MM.1S (cell line): ENCODE measurements around the gene BTBD18.

ENCODE experiments used
- DNase-seq: peaks from one replicate; pipeline ENCODE4 v3.0.0-alpha.2; 2015
- H2AFZ ChIP-seq: fragments of 300-600 bp; sonication (generic); 2 replicates; pipeline ENCODE4 v1.6.0; 2016; ENCODE audit warnings: antibody characterized with exemption, low read length
- H3F3A ChIP-seq: fragments of 300-600 bp; sonication (generic); 2 replicates; pipeline ENCODE4 v1.6.1; 2016; ENCODE audit warnings: mild to moderate bottlenecking, antibody characterized with exemption, low read length, moderate library complexity, mixed read lengths; ENCODE audit not compliant: insufficient read depth
- H3K27ac ChIP-seq: fragments of 300-600 bp; sonication (generic); 2 replicates; pipeline ENCODE4 v1.5.1; 2016; ENCODE audit warnings: mild to moderate bottlenecking, low read length
- H3K27me3 ChIP-seq: fragments of 300-600 bp; sonication (generic); replicated peaks from 2 replicates; pipeline ENCODE4 v1.6.0; 2016; ENCODE audit warnings: low read length; ENCODE audit not compliant: insufficient read depth
- H3K36me3 ChIP-seq: fragments of 300-600 bp; sonication (generic); replicated peaks from 2 replicates; pipeline ENCODE4 v1.6.1; 2016; ENCODE audit warnings: mild to moderate bottlenecking, low read length, mixed read lengths; ENCODE audit not compliant: insufficient read depth
- H3K4me1 ChIP-seq: fragments of 300-600 bp; sonication (generic); 2 replicates; pipeline ENCODE4 v1.6.1; 2016; ENCODE audit warnings: low read length, mixed read lengths
- H3K4me2 ChIP-seq: fragments of 300-600 bp; sonication (generic); 2 replicates; pipeline ENCODE4 v1.6.0; 2016; ENCODE audit warnings: low read depth, low read length
- H3K4me3 ChIP-seq: fragments of 300-600 bp; sonication (generic); 2 replicates; pipeline ENCODE4 v1.5.1; 2016; ENCODE audit warnings: low read length, mixed read lengths
- H3K79me2 ChIP-seq: fragments of 300-600 bp; sonication (generic); 2 replicates; pipeline ENCODE4 v1.6.1; 2016; ENCODE audit warnings: mixed run types, low read length, mixed read lengths
- H3K9ac ChIP-seq: fragments of 300-600 bp; sonication (generic); 2 replicates; pipeline ENCODE4 v1.6.1; 2016; ENCODE audit warnings: low read length, mixed read lengths
- H3K9me2 ChIP-seq: fragments of 300-600 bp; sonication (generic); replicated peaks from 2 replicates; pipeline ENCODE4 v1.6.1; 2016; ENCODE audit warnings: mild to moderate bottlenecking, low read length, mixed read lengths; ENCODE audit not compliant: insufficient read depth
- H3K9me3 ChIP-seq: fragments of 300-600 bp; sonication (generic); replicated peaks from 2 replicates; pipeline ENCODE4 v1.6.1; 2016; ENCODE audit warnings: mild to moderate bottlenecking, low read length, mixed read lengths; ENCODE audit not compliant: insufficient read depth
- H4K20me1 ChIP-seq: fragments of 300-600 bp; sonication (generic); 2 replicates; pipeline ENCODE4 v1.6.1; 2016; ENCODE audit warnings: mild to moderate bottlenecking, low read length, moderate library complexity, mixed read lengths; ENCODE audit not compliant: insufficient read depth
- CTCF ChIP-seq: fragments of 300-600 bp; sonication (generic); IDR thresholded peaks from 2 replicates; pipeline ENCODE4 v1.5.1; 2016; ENCODE audit warnings: antibody characterized with exemption, low read length, mixed read lengths
- EZH2 ChIP-seq: fragments of 300-600 bp; sonication (generic); optimal IDR thresholded peaks from 2 replicates; pipeline ENCODE3; 2017; ENCODE audit warnings: low read depth, mild to moderate bottlenecking, antibody characterized with exemption, low read length, mixed read lengths
- EZH2phosphoT487 ChIP-seq: fragments of 300-600 bp; sonication (generic); IDR thresholded peaks from 2 replicates; pipeline ENCODE4 v1.6.1; 2018; ENCODE audit warnings: antibody characterized with exemption, low read length

Gene BTBD18

GRCh38 chr11:57751676-57752253 lies at the start of gene BTBD18:
BTBD18 (minus strand) TSS chr11:57751819; CDS start chr11:57751188, 631 bp downstream.
- H3F3A ChIP-seq = no peaks in the 10 kb centered on the region

GRCh38 chr11:57801183-57801485 lies 49.5 kb upstream of the BTBD18 start:
- H2AFZ ChIP-seq = peak overlapping the region; percentile 51; the same call in 1 of the 2 replicates
- H3K27ac ChIP-seq = no peak overlapping the region
- no peaks in the 10 kb centered on the region for H3K9me3 ChIP-seq
- H3K4me1 ChIP-seq = peaks cover 13% of the 10 kb centered on the region
- no peak overlapping the region for H3K9ac ChIP-seq
- no peaks in the 10 kb centered on the region for H3K36me3 ChIP-seq
- H4K20me1 ChIP-seq = no peaks in the 10 kb centered on the region
- no peak overlapping the region for H3K4me2 ChIP-seq
- no peak overlapping the region for H3K4me3 ChIP-seq
- no peaks in the 10 kb centered on the region for H3K9me2 ChIP-seq
- no peaks in the 10 kb centered on the region for H3K27me3 ChIP-seq
- H3F3A ChIP-seq = no peaks in the 10 kb centered on the region
- DNase-seq = no peak
- H3K79me2 ChIP-seq = no peaks in the 10 kb centered on the region
- TF ChIP-seq CTCF = no peak
- TF ChIP-seq EZH2 = no peak
- TF ChIP-seq EZH2phosphoT487 = no peak

More at GRCh38 chr11:57751676-57752253, at the start of gene BTBD18:
- H3K9ac ChIP-seq = no peak within 1 kb of the TSS
- DNase-seq = no peak
- no peaks in the 10 kb centered on the region for H4K20me1 ChIP-seq
- H3K27ac ChIP-seq = no peak within 1 kb of the TSS
- H3K9me2 ChIP-seq = no peaks in the 10 kb centered on the region
- no peaks in the 10 kb centered on the region for H3K27me3 ChIP-seq
- H3K79me2 ChIP-seq = no peaks in the 10 kb centered on the region
- no peak within 1 kb of the TSS for H3K4me2 ChIP-seq
- TF ChIP-seq EZH2phosphoT487 (no peak), EZH2 (no peak), CTCF (no peak)
- H3K36me3 ChIP-seq = no peaks in the 10 kb centered on the region
- no peaks in the 10 kb centered on the region for H3K4me1 ChIP-seq
- no peak within 1 kb of the TSS for H2AFZ ChIP-seq
- no peak within 1 kb of the TSS for H3K4me3 ChIP-seq
- H3K9me3 ChIP-seq = no peaks in the 10 kb centered on the region

- Histone ChIP-seq H3K4me2 (no peak overlapping the region; the same call in 1 of the 2 replicates), H3K9me3 (no peaks in the 10 kb centered on the region), H3K79me2 (no peaks in the 10 kb centered on the region), H4K20me1 (no peaks in the 10 kb centered on the region), H3K36me3 (no peaks in the 10 kb centered on the region), H3K27ac (no peak overlapping the region), H3K9ac (no peak overlapping the region), H3K9me2 (no peaks in the 10 kb centered on the region), H3K4me1 (peaks cover 13% of the 10 kb centered on the region), H3K27me3 (no peaks in the 10 kb centered on the region), H2AFZ (peak overlapping the region; percentile 51; the same call in 1 of the 2 replicates), H3K4me3 (no peak overlapping the region), H3F3A (no peaks in the 10 kb centered on the region)
- DNase-seq = peak; percentile 61
- TF ChIP-seq EZH2 = no peak
- TF ChIP-seq CTCF = peak; percentile 85
- TF ChIP-seq EZH2phosphoT487 = no peak
Observed at GRCh38 chr11:57800444-57801182, 49.0 kb upstream of the BTBD18 start.
